Esophagus squamous epithelium (tissue), 4 donors: ENCODE results near the gene SMTNL2.

Source experiments
- POLR2A ChIP-seq, 4 donors: fragments of 450-650 bp; IDR thresholded peaks; one replicate each; pipeline ENCODE4 v1.6.1; 2017; ENCODE audit warnings: antibody characterized with exemption in 4 of 4, mild to moderate bottlenecking in 4 of 4, moderate library complexity in 3 of 4
- TF ChIP-seq, protein P1 (sequence below), 6 experiments: fragments of 450-650 bp in 4 of 6; fragments of 200-600 bp in 2 of 6; sonication (generic) in 2 of 6; IDR thresholded peaks; one replicate each; pipeline ENCODE4 v1.5.1; 2016 to 2019; ENCODE audit warnings: antibody characterized with exemption in 6 of 6, mild to moderate bottlenecking in 4 of 6, moderate library complexity in 4 of 6

DNA sequence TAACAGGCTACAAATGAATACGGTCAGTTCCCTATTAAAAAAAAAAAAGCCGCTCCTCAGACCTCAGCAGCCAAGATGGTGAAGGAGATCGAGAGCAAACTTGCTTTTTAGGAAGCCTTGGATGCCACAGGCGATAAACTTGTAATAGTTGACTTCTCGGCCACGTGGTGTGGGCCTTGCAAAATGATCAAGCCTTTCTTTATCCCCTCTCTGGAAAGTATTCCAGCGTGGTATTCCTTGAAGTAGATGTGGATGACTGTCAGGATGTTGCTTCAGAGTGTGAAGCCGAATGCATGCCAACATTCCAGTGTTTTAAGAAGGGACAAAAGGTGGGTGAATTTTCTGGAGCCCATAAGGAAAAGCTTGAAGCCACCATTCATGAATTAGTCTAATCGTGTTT lies 12.2 kb upstream of the SMTNL2 start:
- TF ChIP-seq, protein P1, sequence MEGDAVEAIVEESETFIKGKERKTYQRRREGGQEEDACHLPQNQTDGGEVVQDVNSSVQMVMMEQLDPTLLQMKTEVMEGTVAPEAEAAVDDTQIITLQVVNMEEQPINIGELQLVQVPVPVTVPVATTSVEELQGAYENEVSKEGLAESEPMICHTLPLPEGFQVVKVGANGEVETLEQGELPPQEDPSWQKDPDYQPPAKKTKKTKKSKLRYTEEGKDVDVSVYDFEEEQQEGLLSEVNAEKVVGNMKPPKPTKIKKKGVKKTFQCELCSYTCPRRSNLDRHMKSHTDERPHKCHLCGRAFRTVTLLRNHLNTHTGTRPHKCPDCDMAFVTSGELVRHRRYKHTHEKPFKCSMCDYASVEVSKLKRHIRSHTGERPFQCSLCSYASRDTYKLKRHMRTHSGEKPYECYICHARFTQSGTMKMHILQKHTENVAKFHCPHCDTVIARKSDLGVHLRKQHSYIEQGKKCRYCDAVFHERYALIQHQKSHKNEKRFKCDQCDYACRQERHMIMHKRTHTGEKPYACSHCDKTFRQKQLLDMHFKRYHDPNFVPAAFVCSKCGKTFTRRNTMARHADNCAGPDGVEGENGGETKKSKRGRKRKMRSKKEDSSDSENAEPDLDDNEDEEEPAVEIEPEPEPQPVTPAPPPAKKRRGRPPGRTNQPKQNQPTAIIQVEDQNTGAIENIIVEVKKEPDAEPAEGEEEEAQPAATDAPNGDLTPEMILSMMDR (IDR thresholded peaks at IDR 0.05): no peak
- no peak for TF ChIP-seq POLR2A (IDR thresholded peaks at IDR 0.05)
